ENCODE measurements around the gene TUBB4B.

TUBB4B gene

DNA sequence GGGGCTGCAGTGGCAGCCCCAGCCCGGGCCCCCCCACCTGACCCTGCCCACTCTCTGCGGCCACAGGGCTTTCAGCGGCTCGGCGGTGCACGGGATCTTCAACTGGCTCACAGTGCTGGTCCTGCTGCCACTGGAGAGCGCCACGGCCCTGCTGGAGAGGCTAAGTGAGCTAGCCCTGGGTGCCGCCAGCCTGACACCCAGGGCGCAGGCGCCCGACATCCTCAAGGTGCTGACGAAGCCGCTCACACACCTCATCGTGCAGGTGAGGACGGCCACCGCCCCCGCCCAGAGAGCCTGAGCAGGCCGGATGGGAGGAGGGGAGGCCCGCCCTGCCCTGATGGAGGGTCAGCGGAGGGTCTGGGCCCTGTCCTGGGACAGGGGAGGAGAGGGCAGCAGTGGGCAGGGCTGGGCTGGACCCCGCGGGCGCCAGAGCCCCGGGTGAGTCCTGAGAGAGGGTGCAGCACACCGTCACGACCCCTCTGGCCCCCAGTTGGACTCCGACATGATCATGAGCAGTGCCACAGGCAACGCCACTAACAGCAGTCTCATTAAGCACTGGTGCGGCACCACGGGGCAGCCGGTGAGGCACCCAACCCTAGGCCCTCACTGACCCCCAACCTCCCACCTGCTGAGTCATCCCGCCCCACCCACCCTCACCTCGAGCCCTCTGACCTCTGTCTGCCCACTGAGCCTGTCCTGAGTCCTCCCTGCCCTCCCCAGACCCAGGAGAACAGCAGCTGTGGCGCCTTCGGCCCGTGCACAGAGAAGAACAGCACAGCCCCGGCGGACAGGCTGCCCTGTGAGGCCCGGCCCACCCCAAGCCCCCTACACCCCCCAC lies 7.7 kb upstream of the TUBB4B start (continued):
- 0 out of 2 replicates have a peak, but pooled peaks have one; percentile 31 for TF ChIP-seq BCL11A (tag by site-specific recombination; IDR thresholded peaks at IDR 0.05; ENCODE audit: low read depth)
- TF ChIP-seq ZBTB20 (tag by site-specific recombination; IDR thresholded peaks at IDR 0.05): no peak
- no peak for TF ChIP-seq TRIM28 (IDR thresholded peaks at IDR 0.05; ENCODE audit: borderline replicate concordance, low read length)
- no peak for TF ChIP-seq SP3 (tag by site-specific recombination; IDR thresholded peaks at IDR 0.05)
- TF ChIP-seq ZNF292 (tag by site-specific recombination; IDR thresholded peaks at IDR 0.05; ENCODE audit: borderline replicate concordance, low read depth): no peak
- TF ChIP-seq SALL2 (tag by site-specific recombination; IDR thresholded peaks at IDR 0.05; ENCODE audit: borderline replicate concordance): no peak
- TF ChIP-seq ZNF561 (tag by site-specific recombination; IDR thresholded peaks at IDR 0.05; ENCODE audit: borderline replicate concordance): no peak
- TF ChIP-seq, protein P1, sequence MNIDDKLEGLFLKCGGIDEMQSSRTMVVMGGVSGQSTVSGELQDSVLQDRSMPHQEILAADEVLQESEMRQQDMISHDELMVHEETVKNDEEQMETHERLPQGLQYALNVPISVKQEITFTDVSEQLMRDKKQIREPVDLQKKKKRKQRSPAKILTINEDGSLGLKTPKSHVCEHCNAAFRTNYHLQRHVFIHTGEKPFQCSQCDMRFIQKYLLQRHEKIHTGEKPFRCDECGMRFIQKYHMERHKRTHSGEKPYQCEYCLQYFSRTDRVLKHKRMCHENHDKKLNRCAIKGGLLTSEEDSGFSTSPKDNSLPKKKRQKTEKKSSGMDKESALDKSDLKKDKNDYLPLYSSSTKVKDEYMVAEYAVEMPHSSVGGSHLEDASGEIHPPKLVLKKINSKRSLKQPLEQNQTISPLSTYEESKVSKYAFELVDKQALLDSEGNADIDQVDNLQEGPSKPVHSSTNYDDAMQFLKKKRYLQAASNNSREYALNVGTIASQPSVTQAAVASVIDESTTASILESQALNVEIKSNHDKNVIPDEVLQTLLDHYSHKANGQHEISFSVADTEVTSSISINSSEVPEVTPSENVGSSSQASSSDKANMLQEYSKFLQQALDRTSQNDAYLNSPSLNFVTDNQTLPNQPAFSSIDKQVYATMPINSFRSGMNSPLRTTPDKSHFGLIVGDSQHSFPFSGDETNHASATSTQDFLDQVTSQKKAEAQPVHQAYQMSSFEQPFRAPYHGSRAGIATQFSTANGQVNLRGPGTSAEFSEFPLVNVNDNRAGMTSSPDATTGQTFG (tag by site-specific recombination; IDR thresholded peaks at IDR 0.05; ENCODE audit: borderline replicate concordance): no peak
- TF ChIP-seq YY2 (tag by site-specific recombination; IDR thresholded peaks at IDR 0.05): no peak
- TF ChIP-seq ZNF776 (tag by site-specific recombination; IDR thresholded peaks at IDR 0.05; ENCODE audit: borderline replicate concordance): no peak
- no peak for TF ChIP-seq ZNF501 (tag by site-specific recombination; IDR thresholded peaks at IDR 0.05)
- no peak for TF ChIP-seq ZNF350 (tag by site-specific recombination; IDR thresholded peaks at IDR 0.05)
- TF ChIP-seq ZNF658 (tag by site-specific recombination; IDR thresholded peaks at IDR 0.05): no peak
- peak; percentile 88 for TF ChIP-seq ZNF157 (tag by site-specific recombination; IDR thresholded peaks at IDR 0.05)
- no peak for TF ChIP-seq EGR2 (tag by site-specific recombination; IDR thresholded peaks at IDR 0.05; ENCODE audit: low read depth)

DNA sequence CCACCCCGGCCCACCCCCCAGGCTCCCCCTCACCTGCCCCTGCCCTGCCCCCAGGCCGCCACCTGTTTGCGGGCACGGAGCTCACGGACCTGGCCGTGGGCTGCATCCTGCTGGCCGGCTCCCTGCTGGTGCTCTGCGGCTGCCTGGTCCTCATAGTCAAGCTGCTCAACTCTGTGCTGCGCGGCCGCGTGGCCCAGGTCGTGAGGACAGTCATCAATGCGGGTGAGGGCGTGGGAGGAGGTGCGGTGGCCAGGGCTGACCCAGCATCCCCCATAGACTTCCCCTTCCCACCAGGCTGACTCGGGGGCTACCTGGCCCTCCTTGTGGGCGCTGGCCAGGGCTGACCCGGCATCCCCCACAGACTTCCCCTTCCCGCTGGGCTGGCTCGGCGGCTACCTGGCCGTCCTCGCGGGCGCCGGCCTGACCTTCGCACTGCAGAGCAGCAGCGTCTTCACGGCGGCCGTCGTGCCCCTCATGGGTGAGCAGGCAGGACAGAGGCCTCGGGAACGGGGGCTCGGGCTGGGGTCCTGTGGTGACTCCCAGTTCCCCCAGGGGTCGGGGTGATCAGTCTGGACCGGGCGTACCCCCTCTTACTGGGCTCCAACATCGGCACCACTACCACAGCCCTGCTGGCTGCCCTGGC lies 6.9 kb upstream of the TUBB4B start:
- H3K9me3 ChIP-seq (ENCODE audit: control insufficient read depth, insufficient read depth, low read depth, low read length): no peaks in the 10 kb centered on the region
- H3K4me3 ChIP-seq (ENCODE audit: low read depth, low read length): no peak overlapping the region
- peaks cover 0 to 7% of the 10 kb centered on the region in 2 experiments; a peak in 1 of 3 replicates for H3K36me3 ChIP-seq (ENCODE audit: control insufficient read depth in 2 of 2, insufficient read depth in 1 of 2, low read length in 2 of 2)
- ChIA-PET POLR2A (interaction anchor here (0.8 to 1.0 kb wide), 2 partner anchors 9 to 58 kb away, joined by 3 read pairs; no protein-coding TSS in a partner anchor), CTCF (interaction anchor here (0.6 to 3.4 kb wide), 9 partner anchors 9 to 205 kb away, joined by 3 to 16 read pairs (median 4); partner anchors contain the start of genes ANAPC2, CYSRT1, SSNA1 and STPG3)
- H3K27ac ChIP-seq (ENCODE audit: extremely low read depth, low read depth, low read length): no peak overlapping the region
- peaks cover 3% of the 10 kb centered on the region; the same call in 1 of the 2 replicates for H3K4me1 ChIP-seq (ENCODE audit: control insufficient read depth, insufficient read depth, low read length)
- TF ChIP-seq ZNF664 (tag by site-specific recombination; IDR thresholded peaks at IDR 0.05) (no peak), PATZ1 (tag by site-specific recombination; IDR thresholded peaks at IDR 0.05) (no peak), GLIS2 (tag by site-specific recombination; IDR thresholded peaks at IDR 0.05) (no peak), ZNF341 (tag by site-specific recombination; IDR thresholded peaks at IDR 0.05; ENCODE audit: low read depth) (no peak), ZNF19 (tag by site-specific recombination; IDR thresholded peaks at IDR 0.05; ENCODE audit: low read depth) (no peak), ZNF658 (tag by site-specific recombination; IDR thresholded peaks at IDR 0.05) (no peak), ZNF37A (tag by site-specific recombination; IDR thresholded peaks at IDR 0.05) (no peak), ZFP3 (tag by site-specific recombination; IDR thresholded peaks at IDR 0.05; ENCODE audit: low read depth) (no peak), ZNF266 (tag by site-specific recombination; IDR thresholded peaks at IDR 0.05; ENCODE audit: low read depth) (no peak), SP2 (tag by site-specific recombination; IDR thresholded peaks at IDR 0.05) (no peak), ZNF777 (tag by site-specific recombination; IDR thresholded peaks at IDR 0.05; ENCODE audit: borderline replicate concordance) (no peak), KLF8 (tag by site-specific recombination; IDR thresholded peaks at IDR 0.05) (no peak), HIC1 (tag by site-specific recombination; IDR thresholded peaks at IDR 0.05) (no peak), MZF1 (tag by site-specific recombination; IDR thresholded peaks at IDR 0.05; ENCODE audit: borderline replicate concordance) (no peak), ZNF174 (tag by site-specific recombination; IDR thresholded peaks at IDR 0.05) (no peak), ZNF335 (tag by site-specific recombination; conservative IDR thresholded peaks at IDR 0.05) (no peak)

Measured in HEK293 (cell line).